SJCRH30 (cell line): Measurements from ENCODE around the gene GPSM1. TPM values are rescaled to one million over a fixed set of nuclear protein-coding genes. Genes with fewer than 3 reads are reported as not detected.
A peak's percentile ranks its signal among the peaks of the same experiment; 100 is the strongest.

Source experiments
- DNase-seq, 2 experiments: peaks; one replicate each; pipeline ENCODE4 v3.0.0-alpha.2; 2015 to 2020
- H3K27ac ChIP-seq: fragments of 250-450 bp; sonication (Bioruptor Pico); 2 replicates; pipeline ENCODE4 v1.5.1; 2020; ENCODE audit warnings: mild to moderate bottlenecking, moderate library complexity
- H3K27me3 ChIP-seq: fragments of 250-450 bp; sonication (Bioruptor Pico); 2 replicates; pipeline ENCODE4 v1.5.1; 2020; ENCODE audit warnings: mild to moderate bottlenecking, moderate library complexity
- H3K36me3 ChIP-seq: fragments of 250-450 bp; sonication (Bioruptor Pico); 2 replicates; pipeline ENCODE4 v1.5.1; 2020; ENCODE audit warnings: mild to moderate bottlenecking, moderate library complexity
- H3K4me1 ChIP-seq: fragments of 250-450 bp; sonication (Bioruptor Pico); 2 replicates; pipeline ENCODE4 v1.5.1; 2020; ENCODE audit warnings: mild to moderate bottlenecking, moderate library complexity
- H3K4me3 ChIP-seq: fragments of 250-450 bp; sonication (Bioruptor Pico); 2 replicates; pipeline ENCODE4 v1.5.1; 2020; ENCODE audit warnings: mild to moderate bottlenecking, moderate library complexity
- H3K9me3 ChIP-seq: fragments of 250-450 bp; sonication (Bioruptor Pico); replicated peaks from 2 replicates; pipeline ENCODE4 v1.5.1; 2020; ENCODE audit warnings: mild to moderate bottlenecking, moderate library complexity
- total RNA-seq: library from RNA; depleted of rRNA; stranded (reverse); fragments of >200 nt; shearing (Covaris generic); gene quantifications from 2 replicates; pipeline ENCODE4 v1.2.3, GENCODE V29; 2014

GPSM1 gene
- total RNA-seq, 1 experiment from 2014 or later = 57.2 TPM

- H3K9me3 ChIP-seq = no peaks in the 10 kb centered on the region
- H3K4me3 ChIP-seq = no peak overlapping the region
- no peaks in the 10 kb centered on the region for H3K4me1 ChIP-seq
- H3K27ac ChIP-seq = no peak overlapping the region
- no peak for DNase-seq
- no peaks in the 10 kb centered on the region for H3K36me3 ChIP-seq
- H3K27me3 ChIP-seq = peaks cover 48% of the 10 kb centered on the region
Measured at GRCh38 chr9:136286359-136286986, 40.9 kb upstream of the GPSM1 start.

GRCh38 chr9:136286987-136287379 lies 40.4 kb upstream of the GPSM1 start:
- Histone ChIP-seq H3K36me3 (no peaks in the 10 kb centered on the region), H3K27ac (no peak overlapping the region), H3K4me3 (no peak overlapping the region), H3K9me3 (no peaks in the 10 kb centered on the region), H3K27me3 (peaks cover 54% of the 10 kb centered on the region), H3K4me1 (peaks cover under 1% of the 10 kb centered on the region; the same call in 1 of the 2 replicates)
- no peak for DNase-seq

- H3K27ac ChIP-seq = no peak overlapping the region
- no peak overlapping the region for H3K4me3 ChIP-seq
- H3K36me3 ChIP-seq = no peaks in the 10 kb centered on the region
- DNase-seq = no peak
- peaks cover 56% of the 10 kb centered on the region for H3K27me3 ChIP-seq
- H3K9me3 ChIP-seq = no peaks in the 10 kb centered on the region
- peaks cover 8% of the 10 kb centered on the region; the same call in 1 of the 2 replicates for H3K4me1 ChIP-seq
Measured at GRCh38 chr9:136287960-136288753, 39.2 kb upstream of the GPSM1 start.

GRCh38 chr9:136289651-136290507 lies 37.5 kb upstream of the GPSM1 start:
- no peak overlapping the region for H3K4me3 ChIP-seq
- DNase-seq = no peak
- H3K27ac ChIP-seq = no peak overlapping the region
- peaks cover 8% of the 10 kb centered on the region; the same call in 1 of the 2 replicates for H3K4me1 ChIP-seq
- H3K27me3 ChIP-seq = peaks cover 50% of the 10 kb centered on the region
- no peaks in the 10 kb centered on the region; the same call in 1 of the 2 replicates for H3K9me3 ChIP-seq
- no peaks in the 10 kb centered on the region for H3K36me3 ChIP-seq

- Histone ChIP-seq H3K4me1 (peaks cover 8% of the 10 kb centered on the region; the same call in 1 of the 2 replicates), H3K9me3 (no peaks in the 10 kb centered on the region; the same call in 1 of the 2 replicates), H3K27me3 (peaks cover 53% of the 10 kb centered on the region), H3K4me3 (no peak overlapping the region), H3K36me3 (no peaks in the 10 kb centered on the region), H3K27ac (no peak overlapping the region)
- no peak for DNase-seq
Measured at GRCh38 chr9:136290508-136291000, 36.8 kb upstream of the GPSM1 start.

- no peak for DNase-seq
- no peaks in the 10 kb centered on the region; the same call in 1 of the 2 replicates for H3K9me3 ChIP-seq
- H3K27me3 ChIP-seq = peaks cover 56% of the 10 kb centered on the region
- H3K27ac ChIP-seq = no peak overlapping the region
- no peak overlapping the region for H3K4me3 ChIP-seq
- no peaks in the 10 kb centered on the region for H3K36me3 ChIP-seq
- H3K4me1 ChIP-seq = peaks cover 8% of the 10 kb centered on the region; the same call in 1 of the 2 replicates
Measured at GRCh38 chr9:136291306-136292025, 35.9 kb upstream of the GPSM1 start.

- Histone ChIP-seq H3K27me3 (peaks cover 57% of the 10 kb centered on the region), H3K9me3 (no peaks in the 10 kb centered on the region; the same call in 1 of the 2 replicates), H3K4me1 (peaks cover 8% of the 10 kb centered on the region; the same call in 1 of the 2 replicates), H3K27ac (no peak overlapping the region), H3K4me3 (no peak overlapping the region), H3K36me3 (no peaks in the 10 kb centered on the region)
- DNase-seq = no peak
Measured at GRCh38 chr9:136292026-136292538, 35.3 kb upstream of the GPSM1 start.

- Histone ChIP-seq H3K27me3 (peaks cover 56% of the 10 kb centered on the region), H3K4me3 (no peak overlapping the region), H3K27ac (no peak overlapping the region), H3K36me3 (no peaks in the 10 kb centered on the region), H3K4me1 (peaks cover 8% of the 10 kb centered on the region; the same call in 1 of the 2 replicates), H3K9me3 (no peaks in the 10 kb centered on the region; the same call in 1 of the 2 replicates)
- peak; percentile 59 to 69 for DNase-seq
Measured at GRCh38 chr9:136292591-136293448, 34.5 kb upstream of the GPSM1 start.

- no peak for DNase-seq
- H3K27me3 ChIP-seq = peaks cover 58% of the 10 kb centered on the region
- peaks cover 8% of the 10 kb centered on the region; the same call in 1 of the 2 replicates for H3K4me1 ChIP-seq
- H3K36me3 ChIP-seq = no peaks in the 10 kb centered on the region
- no peaks in the 10 kb centered on the region; the same call in 1 of the 2 replicates for H3K9me3 ChIP-seq
- H3K27ac ChIP-seq = no peak overlapping the region
- H3K4me3 ChIP-seq = no peak overlapping the region
Measured at GRCh38 chr9:136293476-136294077, 33.8 kb upstream of the GPSM1 start.

- no peaks in the 10 kb centered on the region; the same call in 1 of the 2 replicates for H3K9me3 ChIP-seq
- no peak for DNase-seq
- H3K27me3 ChIP-seq = peaks cover 61% of the 10 kb centered on the region
- H3K4me3 ChIP-seq = no peak overlapping the region
- no peak overlapping the region for H3K27ac ChIP-seq
- H3K4me1 ChIP-seq = peaks cover 8% of the 10 kb centered on the region; the same call in 1 of the 2 replicates
- no peaks in the 10 kb centered on the region for H3K36me3 ChIP-seq
Measured at GRCh38 chr9:136294437-136294836, 32.9 kb upstream of the GPSM1 start.

GRCh38 chr9:136295055-136295454 lies 32.3 kb upstream of the GPSM1 start:
- Histone ChIP-seq H3K27me3 (peaks cover 65% of the 10 kb centered on the region), H3K4me3 (no peak overlapping the region), H3K9me3 (no peaks in the 10 kb centered on the region; the same call in 1 of the 2 replicates), H3K36me3 (no peaks in the 10 kb centered on the region), H3K4me1 (peaks cover 8% of the 10 kb centered on the region; the same call in 1 of the 2 replicates), H3K27ac (no peak overlapping the region)
- DNase-seq = no peak

- Histone ChIP-seq H3K4me1 (peaks cover 8% of the 10 kb centered on the region; the same call in 1 of the 2 replicates), H3K36me3 (no peaks in the 10 kb centered on the region), H3K9me3 (no peaks in the 10 kb centered on the region; the same call in 1 of the 2 replicates), H3K27me3 (peaks cover 63% of the 10 kb centered on the region), H3K27ac (no peak overlapping the region), H3K4me3 (no peak overlapping the region)
- DNase-seq = no peak
Measured at GRCh38 chr9:136295542-136296433, 31.6 kb upstream of the GPSM1 start.
